Stimulated activated CD4-positive, alpha-beta T cell treated with anti-CD3 and anti-CD28 coated beads, Interleukin-2, amount 100 ng/mL, for 24 hours (primary cell): ENCODE data around the gene KLK12.
A peak's percentile ranks its signal among the peaks of the same experiment; 100 is the strongest.

Experiments
- DNase-seq, 2 donors: peaks; one replicate each; pipeline ENCODE4 v3.0.0-alpha.2; 2020

KLK12 gene

GRCh38 chr19:51034704-51035103 lies at the start of gene KLK12:
KLK12 (minus strand) TSS chr19:51035002; CDS start chr19:51034621, 381 bp downstream.
- no peak for DNase-seq

GRCh38 chr19:51084505-51084904 lies 49.7 kb upstream of the KLK12 start:
- no peak for DNase-seq

GRCh38 chr19:51083783-51084182 lies 49.0 kb upstream of the KLK12 start:
- DNase-seq: no peak

GRCh38 chr19:51083181-51083580 lies 48.4 kb upstream of the KLK12 start:
- DNase-seq: no peak

GRCh38 chr19:51082611-51083010 lies 47.8 kb upstream of the KLK12 start, which contains the start of gene KLK14:
KLK14 (minus strand) TSS chr19:51082887; CDS start chr19:51082614, 273 bp downstream.
- no peak for DNase-seq

- DNase-seq: no peak
Measured at GRCh38 chr19:51081476-51081875, 46.7 kb upstream of the KLK12 start.

- DNase-seq: no peak
Measured at GRCh38 chr19:51079481-51080110, 44.8 kb upstream of the KLK12 start.

- no peak for DNase-seq
Measured at GRCh38 chr19:51078731-51079130, 43.9 kb upstream of the KLK12 start.

GRCh38 chr19:51078104-51078503 lies 43.3 kb upstream of the KLK12 start:
- no peak for DNase-seq

- no peak for DNase-seq
Measured at GRCh38 chr19:51076631-51077213, 41.9 kb upstream of the KLK12 start.

- DNase-seq: no peak
Measured at GRCh38 chr19:51075998-51076397, 41.2 kb upstream of the KLK12 start.

GRCh38 chr19:51071095-51071405 lies 36.2 kb upstream of the KLK12 start:
- DNase-seq: no peak

- DNase-seq: no peak
Measured at GRCh38 chr19:51070334-51071094, 35.7 kb upstream of the KLK12 start.

GRCh38 chr19:51066393-51067186 lies 31.8 kb upstream of the KLK12 start:
- no peak for DNase-seq

GRCh38 chr19:51065221-51065960 lies 30.6 kb upstream of the KLK12 start:
- DNase-seq: no peak

- DNase-seq: peak in 1 of 2 donors; percentile 4
Measured at GRCh38 chr19:51064534-51065220, 29.9 kb upstream of the KLK12 start, which contains the start of gene KLK13. KLK13 (minus strand) TSS chr19:51065092; CDS start chr19:51065067, 25 bp downstream.

- no peak for DNase-seq
Measured at GRCh38 chr19:51063664-51064063, 28.9 kb upstream of the KLK12 start.

GRCh38 chr19:51060973-51061372 lies 26.2 kb upstream of the KLK12 start:
- no peak for DNase-seq

- DNase-seq: no peak
Measured at GRCh38 chr19:51060336-51060735, 25.5 kb upstream of the KLK12 start.

- no peak for DNase-seq
Measured at GRCh38 chr19:51059715-51060114, 24.9 kb upstream of the KLK12 start.

- no peak for DNase-seq
Measured at GRCh38 chr19:51055866-51056265, 21.1 kb upstream of the KLK12 start.

- DNase-seq: no peak
Measured at GRCh38 chr19:51047031-51047335, 12.2 kb upstream of the KLK12 start.
